HepG2 (cell line): ENCODE results near the gene SLFN12. TPM values are rescaled to one million over a fixed set of nuclear protein-coding genes. Genes with fewer than 3 reads are reported as not detected.

Experiments used
- ATAC-seq: fragments of 200-7000 bp; cut with Tn5 transposase; 3 replicates; pipeline ENCODE4 v1.9.1; 2020; ENCODE audit warnings: mild to moderate bottlenecking, moderate library complexity
- BruUV-seq: library from RNA; stranded (reverse); fragments of 400-500 nt; replicated peaks from 2 replicates; lab custom pipeline; 2021; lab: Mats Ljungman, UMichigan
- CTCF ChIA-PET: fragments of 300-600 bp; formaldehyde crosslinking; extraction: SDS; loops from one replicate; lab custom pipeline; 2021; ENCODE audit warnings: low total read pairs, inconsistent platforms, low intra/inter-chr PET ratio; lab: Yijun Ruan, JAX
- POLR2A ChIA-PET: fragments of 350-600 bp; sonication (Branson Sonifier 250); formaldehyde crosslinking; loops from one replicate; lab custom pipeline; 2020; ENCODE audit warnings: antibody characterized with exemption, inconsistent platforms; lab: Yijun Ruan, JAX
- DNase-seq: peaks from one replicate; pipeline ENCODE4 v3.0.0-alpha.2; 2015; ENCODE audit warnings: low spot score
- FAIRE-seq: peaks from 3 replicates; lab custom pipeline; 2011; peaks lifted over from hg19 to GRCh38; lab: Jason Lieb, UNC
- H2AFZ ChIP-seq: one replicate; pipeline ENCODE4 v1.6.1; 2011; ENCODE audit warnings: low read length, inconsistent platforms
- H3K27ac ChIP-seq: fragments of 300-600 bp; 3 replicates; pipeline ENCODE4 v1.8.0; 2011; ENCODE audit warnings: mixed run types, mild to moderate bottlenecking, mixed read lengths, low read length, inconsistent platforms; ENCODE audit not compliant: insufficient read depth; ENCODE audit errors: extremely low read length
- H3K27me3 ChIP-seq, 2 experiments: fragments of 200-600 bp in 1 of 2; 2 replicates in 1 of 2; 3 replicates in 1 of 2; pipeline versions ENCODE4 v1.6.0 to v1.8.0; 2011; ENCODE audit warnings: low read length in 2 of 2, mild to moderate bottlenecking in 2 of 2, moderate library complexity in 2 of 2, inconsistent platforms in 1 of 2; ENCODE audit not compliant: insufficient read depth in 2 of 2, control insufficient read depth in 1 of 2
- H3K36me3 ChIP-seq, 2 experiments: fragments of 200-600 bp in 1 of 2; replicated peaks in 1 of 2; 2 replicates in 1 of 2; 3 replicates in 1 of 2; pipeline versions ENCODE4 v1.5.1 to v1.8.0; 2011; ENCODE audit warnings: low read length in 2 of 2, inconsistent platforms in 1 of 2; ENCODE audit not compliant: insufficient read depth in 2 of 2, control insufficient read depth in 1 of 2
- H3K4me1 ChIP-seq: 2 replicates; pipeline ENCODE4 v1.5.1; 2012; ENCODE audit warnings: low read length, inconsistent platforms; ENCODE audit not compliant: insufficient read depth
- H3K4me2 ChIP-seq: 2 replicates; pipeline ENCODE4 v1.6.0; 2011; ENCODE audit warnings: low read depth, low read length, inconsistent platforms
- H3K4me3 ChIP-seq, 3 experiments: fragments of 200-600 bp in 1 of 3; sonication (generic), shearing (Covaris generic) in 1 of 3; replicated peaks in 1 of 3; 2 replicates each; pipeline ENCODE4 v1.5.1; 2011 to 2016; ENCODE audit warnings: low read length in 3 of 3, inconsistent platforms in 2 of 3, low read depth in 2 of 3, mild to moderate bottlenecking in 2 of 3, control low read depth in 1 of 3, mixed read lengths in 1 of 3; ENCODE audit not compliant: insufficient read depth in 1 of 3
- H3K79me2 ChIP-seq: one replicate; pipeline ENCODE4 v1.6.1; 2011; ENCODE audit warnings: low read length, inconsistent platforms; ENCODE audit not compliant: insufficient read depth
- H3K9ac ChIP-seq: 2 replicates; pipeline ENCODE4 v1.6.0; 2011; ENCODE audit warnings: mild to moderate bottlenecking, low read depth, low read length, inconsistent platforms; ENCODE audit not compliant: insufficient read depth
- H3K9me3 ChIP-seq: 2 replicates; pipeline ENCODE4 v1.5.1; 2012; ENCODE audit warnings: mild to moderate bottlenecking, low read length
- H4K20me1 ChIP-seq: 2 replicates; pipeline ENCODE4 v1.6.0; 2011; ENCODE audit warnings: inconsistent platforms, mild to moderate bottlenecking, low read length, moderate library complexity; ENCODE audit not compliant: insufficient read depth
- ATF7 ChIP-seq, 2 experiments: fragments of 450-650 bp in 1 of 2; sonication (generic) in 1 of 2; formaldehyde crosslinking in 1 of 2; IDR thresholded peaks; 2 replicates each; pipeline versions ENCODE4 v1.4.0 to v1.6.1; 2016 to 2020; ENCODE audit warnings: antibody characterized with exemption in 1 of 2, mild to moderate bottlenecking in 1 of 2, missing genetic modification reagents in 1 of 2
- CBX2 ChIP-seq, 2 experiments: fragments of 200-600 bp in 1 of 2; sonication (generic); formaldehyde crosslinking in 1 of 2; IDR thresholded peaks; 2 replicates each; pipeline versions ENCODE4 v1.7.0 to v1.8.1; 2018 to 2022; ENCODE audit warnings: low read depth in 2 of 2, low read length in 1 of 2, mild to moderate bottlenecking in 1 of 2, missing genetic modification reagents in 1 of 2
- MAFF ChIP-seq: IDR thresholded peaks from 2 replicates; pipeline ENCODE4 v1.6.1; 2011; ENCODE audit warnings: low read depth, low read length, improper control_type of control experiment
- MAFK ChIP-seq, 2 experiments: IDR thresholded peaks in 1 of 2; conservative IDR thresholded peaks in 1 of 2; 2 replicates each; pipeline ENCODE4 v1.6.1; 2011; ENCODE audit warnings: improper control_type of control experiment in 2 of 2, low read length in 2 of 2
- NR2F6 ChIP-seq, 2 experiments: IDR thresholded peaks; 2 replicates each; pipeline ENCODE4 v1.6.1; 2016; ENCODE audit warnings: antibody characterized with exemption in 1 of 2, mild to moderate bottlenecking in 1 of 2
- POLR2G ChIP-seq: fragments of 200-400 bp; formaldehyde crosslinking; IDR thresholded peaks from 2 replicates; pipeline ENCODE4 v1.6.1; 2018; ENCODE audit warnings: mild to moderate bottlenecking, low read depth, low read length, moderate library complexity
- PTBP1 ChIP-seq: fragments of 200-400 bp; formaldehyde crosslinking; IDR thresholded peaks from 2 replicates; pipeline ENCODE4 v1.6.1; 2018; ENCODE audit warnings: low read length, low read depth; ENCODE audit not compliant: poor library complexity, severe bottlenecking
- ZBTB21 ChIP-seq: sonication (generic); formaldehyde crosslinking; IDR thresholded peaks from 2 replicates; pipeline ENCODE4 v1.4.0; 2020; ENCODE audit warnings: missing genetic modification reagents
- ZNF33A ChIP-seq: sonication (generic); formaldehyde crosslinking; IDR thresholded peaks from 2 replicates; pipeline ENCODE4 v1.5.1; 2020; ENCODE audit warnings: missing genetic modification reagents, mild to moderate bottlenecking, moderate library complexity, borderline replicate concordance
- WGBS: methylation state at CpG from one replicate; pipeline ENCODE4 v1.1.6; 2017; ENCODE audit warnings: low lambda C conversion rate; 5-methylcytosine and 5-hydroxymethylcytosine counted together
- in situ Hi-C: cut with HindIII; loops from 2 replicates; pipeline ENCODE4 v1.10.0; 2017; ENCODE audit warnings: low pct_unique_long_range_greater_than_20kb; ENCODE audit not compliant: extremely low pct_ligation_motif_present
- intact Hi-C: fragments of 100-400 bp; cut with micrococcal nuclease; formaldehyde crosslinking; loops from one replicate; pipeline ENCODE4 v1.10.0; 2022; ENCODE audit not compliant: unreplicated experiment
- polyA plus RNA-seq, 8 experiments: library from polyadenylated mRNA; depleted of rRNA in 3 of 8; stranded (reverse) in 7 of 8; unstranded in 1 of 8; fragments of >200 nt; fragmentation: Illumina TruSeq in 4 of 8; extraction: Trizol in 4 of 8; gene quantifications; 2 replicates each; pipeline versions ENCODE4 v1.2.1 to v1.2.3, GENCODE V29; 2011 to 2016; ENCODE audit warnings: low read depth in 4 of 8, missing spikeins in 1 of 8, mixed read lengths in 1 of 8; ENCODE audit not compliant: insufficient read depth in 1 of 8
- total RNA-seq, 5 experiments: library from RNA; depleted of rRNA; stranded (reverse); fragments of >200 nt; fragmentation: Illumina TruSeq; extraction: Trizol; gene quantifications; 2 replicates each; pipeline ENCODE4 v1.2.3, GENCODE V29; 2016; ENCODE audit warnings: low read depth in 1 of 5
- TF ChIP-seq, protein P1 (sequence below): sonication (generic); formaldehyde crosslinking; IDR thresholded peaks from 2 replicates; pipeline ENCODE4 v1.8.1; 2023; ENCODE audit warnings: missing genetic modification reagents, inconsistent platforms, borderline replicate concordance

Gene SLFN12
- total and polyA plus RNA-seq, 2 of the 13 experiments (the other 11 are each of a cell fraction or from before 2014, with no cell fraction given), result 0.13 TPM; not detected in 1

- H3K27ac ChIP-seq, result no peak overlapping the region
- CTCF ChIA-PET, result no interaction called here
Measured at GRCh38 chr17:35376245-35376644, 56.1 kb downstream of the SLFN12 start.

DNA sequence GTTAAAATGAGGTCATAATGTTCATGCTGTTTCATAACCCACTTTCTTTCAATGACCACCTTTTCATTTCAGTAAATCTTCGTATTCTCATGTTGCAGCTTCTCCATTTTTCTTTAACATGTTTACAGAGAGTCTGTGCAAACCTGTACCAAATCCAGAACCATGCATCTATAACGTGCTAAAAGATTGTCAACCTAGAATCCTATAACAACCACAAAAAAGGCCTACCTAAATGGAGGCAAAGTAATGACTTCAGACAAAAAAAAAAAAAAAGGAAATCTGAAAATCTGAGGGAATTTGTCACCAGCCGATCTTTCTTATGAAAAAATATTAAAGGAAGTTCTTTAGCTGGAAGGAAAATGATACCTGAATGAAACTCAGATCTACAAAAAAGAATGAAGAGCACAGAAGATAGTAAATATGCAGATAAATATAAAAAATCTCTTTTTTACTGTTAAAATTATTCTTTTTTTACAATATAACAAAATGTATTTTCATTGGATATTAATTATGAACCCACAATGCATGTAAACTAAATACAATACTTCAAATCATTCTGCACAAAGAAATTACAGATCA lies 57.4 kb downstream of the SLFN12 start:
- ChIA-PET POLR2A (no interaction called here), CTCF (no interaction called here)
- H3K36me3 ChIP-seq, result no peaks in the 10 kb centered on the region
- H3K9ac ChIP-seq, result no peak overlapping the region
- H2AFZ ChIP-seq, result no peak overlapping the region
- H3K9me3 ChIP-seq, result no peaks in the 10 kb centered on the region
- peak overlapping the region in 1 of 3 experiments; percentile 13; a peak in 1 of 6 replicates for H3K4me3 ChIP-seq
- in situ Hi-C loops, result no loop called here
- H3K4me1 ChIP-seq, result no peaks in the 10 kb centered on the region
- BruUV-seq, result no TSS peak
- peak; percentile 93; the same call in 1 of the 2 replicates for TF ChIP-seq CBX2 (IDR thresholded peaks at IDR 0.05; ENCODE audit: low read depth, low read length)
- no peak for TF ChIP-seq CBX2 (CRISPR knock-in tag; IDR thresholded peaks at IDR 0.05; ENCODE audit: low read depth)
- peak; percentile 34; the same call in 1 of the 2 replicates for TF ChIP-seq ATF7 (IDR thresholded peaks at IDR 0.05)
- no peak for TF ChIP-seq ATF7 (CRISPR knock-in tag; IDR thresholded peaks at IDR 0.05)
- TF ChIP-seq PTBP1, result no peak
- WGBS, result 17% methylated on average over 3 of the region's 3 CpGs
- no peaks in the 10 kb centered on the region for H4K20me1 ChIP-seq
- peaks cover 7 to 28% of the 10 kb centered on the region in 2 experiments; a peak in 4 of 5 replicates for H3K27me3 ChIP-seq
- DNase-seq (no peak), FAIRE-seq (no peak), ATAC-seq (no peak)
- peak overlapping the region; percentile 57 for H3K4me2 ChIP-seq
- intact Hi-C loops, result no loop called here
- no peak overlapping the region for H3K27ac ChIP-seq
- H3K79me2 ChIP-seq, result no peaks in the 10 kb centered on the region

More at GRCh38 chr17:35376245-35376644, 56.1 kb downstream of the SLFN12 start:
- intact Hi-C loops, result no loop called here
- DNase-seq, result no peak
- Histone ChIP-seq H4K20me1 (no peaks in the 10 kb centered on the region), H3K36me3 (no peaks in the 10 kb centered on the region)
- 3% methylated on average over 1 of the region's 1 CpG for WGBS
- FAIRE-seq, result no peak
- TF ChIP-seq MAFK (conservative IDR thresholded peaks at IDR 0.05 in 1 of 2, IDR thresholded peaks at IDR 0.05 in 1 of 2; ENCODE audit: low read length in 2 of 2), result peak; percentile 50 to 76; a peak in 2 of 4 replicates
- TF ChIP-seq POLR2G, result no peak
- TF ChIP-seq ZNF33A (CRISPR knock-in tag), result no peak
- no peak for TF ChIP-seq ZBTB21
- peak; percentile 58; the same call in 1 of the 2 replicates for TF ChIP-seq MAFF
- TF ChIP-seq NR2F6 (IDR thresholded peaks at IDR 0.05), result no peak
- TF ChIP-seq NR2F6 (CRISPR knock-in tag; IDR thresholded peaks at IDR 0.05), result no peak
- TF ChIP-seq, protein P1, sequence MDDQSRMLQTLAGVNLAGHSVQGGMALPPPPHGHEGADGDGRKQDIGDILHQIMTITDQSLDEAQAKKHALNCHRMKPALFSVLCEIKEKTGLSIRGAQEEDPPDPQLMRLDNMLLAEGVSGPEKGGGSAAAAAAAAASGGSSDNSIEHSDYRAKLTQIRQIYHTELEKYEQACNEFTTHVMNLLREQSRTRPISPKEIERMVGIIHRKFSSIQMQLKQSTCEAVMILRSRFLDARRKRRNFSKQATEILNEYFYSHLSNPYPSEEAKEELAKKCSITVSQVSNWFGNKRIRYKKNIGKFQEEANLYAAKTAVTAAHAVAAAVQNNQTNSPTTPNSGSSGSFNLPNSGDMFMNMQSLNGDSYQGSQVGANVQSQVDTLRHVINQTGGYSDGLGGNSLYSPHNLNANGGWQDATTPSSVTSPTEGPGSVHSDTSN, result no peak
- TF ChIP-seq, all 625 proteins: peak for 2
- Histone ChIP-seq H3K9ac (no peak overlapping the region), H3K27me3 (peaks cover 7 to 28% of the 10 kb centered on the region in 2 experiments; a peak in 4 of 5 replicates), H3K4me2 (no peak overlapping the region), H3K4me3 (no peak overlapping the region), H3K79me2 (no peaks in the 10 kb centered on the region), H2AFZ (no peak overlapping the region), H3K9me3 (no peaks in the 10 kb centered on the region), H3K4me1 (no peaks in the 10 kb centered on the region)
- no peak for ATAC-seq
- POLR2A ChIA-PET, result no interaction called here
- in situ Hi-C loops, result no loop called here
- BruUV-seq, result no TSS peak
